NCI-H446 (cell line): ENCODE results near the gene DUSP6.
A peak's percentile ranks its signal among the peaks of the same experiment; 100 is the strongest.

Experiments
- DNase-seq, 2 experiments: peaks; one replicate each; lab custom pipeline; 2025; lab: John Stamatoyannopoulos, UW

DUSP6 gene

DNA sequence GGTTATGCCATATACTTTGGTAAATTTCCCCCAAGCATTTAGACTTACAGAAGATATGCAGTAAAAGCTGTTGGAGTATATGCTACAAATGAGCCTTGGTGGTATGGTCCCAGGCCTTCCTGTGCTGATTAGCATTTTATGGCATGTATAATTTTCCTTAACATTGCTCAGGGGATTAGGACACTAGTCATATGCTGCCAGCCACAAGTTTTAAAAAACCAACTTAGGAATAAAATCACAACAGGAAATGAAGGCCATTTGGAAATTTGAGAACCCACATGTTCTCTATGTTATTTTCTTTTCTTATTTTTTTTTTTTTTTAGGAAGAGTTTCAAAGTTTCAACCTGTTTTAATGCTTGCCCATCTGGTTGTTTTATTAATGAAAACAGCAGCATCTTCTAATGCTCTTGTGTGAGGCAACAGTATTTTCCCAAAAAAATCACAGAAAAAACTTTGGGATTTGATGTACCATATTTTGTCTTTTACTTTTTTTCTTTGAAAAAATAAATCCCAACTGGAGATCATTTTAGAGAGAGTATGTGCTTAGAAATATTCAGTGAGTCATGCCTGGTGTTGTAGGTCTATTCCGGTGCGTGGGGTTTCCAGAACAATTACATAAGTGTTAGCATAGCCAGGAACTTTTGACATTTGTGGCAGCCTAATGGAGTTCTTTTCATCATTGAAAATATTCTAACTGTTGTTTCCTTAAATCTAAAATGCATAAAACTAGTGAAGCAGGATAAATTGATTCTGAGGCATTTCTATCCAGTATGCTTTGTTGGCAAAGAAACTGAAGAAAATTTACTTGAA, 21.7 kb upstream of the DUSP6 start:
- DNase-seq = no peak

DNA sequence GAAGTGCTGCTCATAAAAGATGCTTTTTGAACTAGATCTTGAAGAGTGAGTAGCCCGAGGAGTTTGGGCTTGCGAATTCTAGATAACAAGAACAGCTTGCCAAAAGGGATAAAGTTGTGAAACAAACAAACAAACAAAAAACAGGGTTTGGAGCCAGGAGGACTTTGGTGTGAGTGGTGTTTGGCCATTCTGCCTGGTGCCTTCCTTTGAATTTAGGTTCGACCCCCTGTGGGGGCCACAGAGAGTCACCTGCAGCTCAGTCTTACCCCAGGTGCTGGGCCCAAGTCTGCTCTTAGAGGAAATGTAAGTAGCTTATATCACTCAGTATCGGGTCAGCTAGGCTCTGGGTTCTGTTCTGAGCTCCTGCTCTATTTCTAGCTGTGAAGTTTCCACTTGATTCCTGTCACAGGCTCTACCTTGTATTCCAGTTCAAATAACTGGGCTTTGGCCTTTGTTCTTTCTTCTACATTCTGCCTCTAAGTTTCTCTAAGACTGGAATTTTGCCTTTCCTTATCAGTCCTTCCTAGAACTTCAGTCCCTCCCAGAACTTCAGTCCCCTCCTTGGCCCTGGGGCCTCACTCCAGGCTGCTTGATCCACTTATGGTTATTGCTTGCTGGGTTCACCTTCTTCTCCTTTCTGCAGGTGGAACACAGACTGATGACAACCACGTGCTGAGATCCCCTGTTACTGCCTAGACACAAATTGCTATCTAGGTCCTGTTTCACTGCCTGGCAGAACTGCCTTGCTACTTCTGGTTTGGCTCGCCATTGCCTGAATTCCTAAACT, 20.5 kb upstream of the DUSP6 start:
- DNase-seq = no peak

DNA sequence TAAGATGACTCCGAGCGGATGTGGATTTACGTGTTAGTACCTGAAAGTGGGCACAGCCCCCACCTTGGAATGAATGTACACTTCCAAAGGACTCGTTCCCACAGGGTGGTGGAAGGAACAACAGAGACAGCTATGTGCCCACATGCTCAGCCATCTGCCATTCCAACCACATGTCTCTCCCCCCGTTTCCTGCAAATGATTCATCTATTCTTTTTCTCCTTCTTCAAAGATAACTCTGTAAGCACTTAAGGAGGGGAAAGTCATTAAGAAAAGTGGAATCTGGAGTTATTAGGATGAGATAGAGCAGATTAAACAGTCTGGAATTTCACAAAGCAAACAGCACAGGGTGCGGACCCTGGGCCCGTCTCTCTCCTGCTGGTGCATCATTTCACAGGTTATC, 18.5 kb upstream of the DUSP6 start:
- DNase-seq = peak in 1 of 2 experiments; percentile 34

DNA sequence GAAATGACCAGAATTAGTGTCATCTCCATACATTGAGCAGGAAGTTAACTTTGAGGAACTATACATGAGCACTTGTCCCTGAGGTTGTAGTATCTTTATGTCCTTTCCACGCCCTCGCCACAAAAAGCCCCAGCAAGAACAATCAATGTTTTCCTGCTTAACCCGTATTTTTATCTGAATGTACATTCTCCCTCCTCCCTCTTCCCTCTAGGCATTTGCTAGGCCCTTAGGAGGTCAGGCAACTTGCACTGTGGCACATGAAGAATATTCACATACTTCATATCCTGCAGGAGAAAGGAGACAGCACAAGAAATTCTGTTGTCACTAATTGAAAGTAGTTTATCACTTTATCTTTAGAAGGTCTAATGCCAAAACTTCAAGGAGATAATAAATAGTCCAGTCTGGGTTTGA, 18.1 kb upstream of the DUSP6 start:
- DNase-seq = no peak

DNA sequence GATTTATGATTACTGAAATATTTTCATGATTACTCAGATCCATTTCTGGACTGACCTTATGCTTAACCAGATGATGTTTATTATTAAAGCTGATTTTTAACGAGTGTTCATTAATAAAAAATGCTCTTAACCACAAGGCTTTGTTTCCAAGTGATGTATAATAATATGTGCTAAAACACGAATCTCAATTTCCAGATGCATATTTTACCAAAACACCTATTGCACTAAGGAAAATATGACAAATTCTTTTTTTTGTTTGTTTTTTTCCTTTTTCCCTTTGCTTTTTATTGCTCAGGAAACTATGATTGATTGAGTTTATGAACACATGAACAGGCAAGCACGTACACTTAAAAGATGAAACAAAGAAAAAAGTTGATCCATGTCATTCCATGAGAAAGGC, 16.9 kb upstream of the DUSP6 start:
- DNase-seq = no peak

DNA sequence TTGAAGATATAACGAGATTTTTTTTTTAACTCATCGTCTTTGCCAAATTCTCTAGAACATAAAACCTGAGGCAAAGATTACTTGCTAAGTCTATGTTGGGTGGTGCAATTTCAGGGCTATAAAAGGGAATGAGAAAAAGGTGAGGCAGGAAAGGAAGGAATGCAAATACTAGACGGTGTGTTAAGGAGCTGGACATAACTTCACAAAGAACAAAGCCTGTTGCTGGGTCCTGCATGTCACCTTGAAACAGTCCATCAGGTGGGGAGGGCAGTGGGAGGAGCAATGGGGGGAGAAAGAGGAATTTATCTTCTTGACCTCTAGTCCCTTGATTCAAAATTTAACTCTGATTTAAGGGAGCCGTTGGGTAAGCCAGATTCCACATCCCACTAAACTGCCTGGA, 16.1 kb upstream of the DUSP6 start:
- DNase-seq = no peak

DNA sequence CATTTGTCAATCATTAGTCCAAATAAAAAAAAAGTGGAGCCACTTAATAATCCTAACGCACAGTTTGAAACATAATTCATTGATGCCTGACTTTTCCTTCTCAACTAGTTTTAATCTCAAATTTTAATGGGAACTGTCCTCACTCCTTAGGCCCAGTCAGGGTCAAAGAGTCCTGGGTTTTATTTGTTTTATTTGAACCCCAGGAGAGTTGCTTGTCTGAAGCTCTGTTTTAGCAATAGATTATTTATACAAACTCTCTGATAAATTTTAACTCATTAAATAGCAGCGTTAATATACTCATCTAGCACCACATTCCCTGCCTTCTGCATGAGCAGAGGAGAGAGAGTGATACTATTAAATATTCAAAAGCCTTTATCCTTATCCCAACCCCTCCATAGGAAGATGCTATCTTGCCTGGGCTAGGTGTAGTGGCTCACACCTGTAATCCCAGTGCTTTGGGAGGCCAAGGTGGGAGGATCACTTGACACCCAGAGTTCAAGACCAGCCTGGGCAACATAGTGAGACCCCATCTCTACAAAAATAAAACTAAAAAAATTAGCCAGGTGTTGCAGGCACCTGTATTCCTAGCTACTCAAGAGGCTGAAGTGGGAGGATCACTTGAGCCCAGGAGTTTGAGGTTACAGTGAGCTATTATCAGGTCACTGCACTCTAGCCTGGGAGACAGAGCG, 14.5 kb upstream of the DUSP6 start:
- DNase-seq = no peak

DNA sequence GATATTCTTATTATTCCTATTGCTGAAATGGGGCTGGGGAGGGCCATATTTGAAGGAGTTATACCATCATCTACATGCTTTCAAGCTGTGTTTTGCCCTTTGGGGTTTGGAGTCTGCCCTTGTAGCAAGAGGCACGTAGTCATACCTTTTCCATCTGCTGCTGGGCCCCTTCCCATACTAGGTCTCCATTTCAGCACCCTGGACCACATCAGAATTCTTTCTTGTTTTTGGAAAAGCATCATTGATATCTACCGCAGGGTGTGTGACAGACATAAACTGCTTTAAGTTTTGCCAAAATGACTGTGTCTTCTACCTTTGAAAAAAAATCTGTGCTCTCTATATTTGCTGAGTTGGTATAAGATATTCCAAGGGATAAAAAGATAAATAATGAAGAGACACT, 12.3 kb upstream of the DUSP6 start:
- DNase-seq = no peak

DNA sequence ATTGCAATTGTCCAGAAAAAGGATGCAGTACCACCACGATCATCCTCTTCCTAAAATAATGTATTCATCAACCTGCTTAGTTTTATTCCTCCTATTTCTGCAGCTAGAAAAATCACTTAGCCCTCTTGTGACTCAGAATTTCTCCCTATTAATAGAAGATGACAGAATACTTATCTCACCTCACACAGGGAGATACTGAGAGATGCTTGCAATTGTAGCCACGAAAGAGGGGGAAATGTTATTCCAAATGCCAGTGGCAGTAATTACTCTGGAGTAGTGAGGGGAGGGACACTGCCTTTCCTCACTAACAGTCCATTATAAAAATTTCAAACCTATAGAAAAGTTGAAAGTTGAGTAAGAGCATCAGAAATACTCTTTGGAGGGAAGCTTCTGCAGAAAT, 11.8 kb upstream of the DUSP6 start:
- no peak for DNase-seq

DNA sequence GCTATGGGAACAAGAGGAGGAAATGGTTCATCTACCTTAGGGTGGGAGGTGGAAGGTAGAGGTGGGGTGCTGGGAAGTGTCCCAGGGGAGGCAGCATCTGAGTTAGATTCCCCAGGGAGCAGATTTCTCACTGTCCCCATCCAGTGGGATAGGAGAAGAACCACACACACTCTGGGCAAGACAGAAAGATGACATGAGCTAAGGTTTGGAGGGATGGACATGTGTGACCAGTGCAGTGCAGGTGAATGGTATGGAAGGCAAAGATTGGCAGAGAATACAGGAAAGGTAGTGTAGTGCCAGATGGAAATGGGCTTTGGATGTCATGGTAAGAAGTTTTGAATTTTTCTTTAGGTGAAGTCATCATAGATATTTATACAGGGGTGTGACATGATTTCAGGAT, 11.3 kb upstream of the DUSP6 start:
- DNase-seq = no peak

DNA sequence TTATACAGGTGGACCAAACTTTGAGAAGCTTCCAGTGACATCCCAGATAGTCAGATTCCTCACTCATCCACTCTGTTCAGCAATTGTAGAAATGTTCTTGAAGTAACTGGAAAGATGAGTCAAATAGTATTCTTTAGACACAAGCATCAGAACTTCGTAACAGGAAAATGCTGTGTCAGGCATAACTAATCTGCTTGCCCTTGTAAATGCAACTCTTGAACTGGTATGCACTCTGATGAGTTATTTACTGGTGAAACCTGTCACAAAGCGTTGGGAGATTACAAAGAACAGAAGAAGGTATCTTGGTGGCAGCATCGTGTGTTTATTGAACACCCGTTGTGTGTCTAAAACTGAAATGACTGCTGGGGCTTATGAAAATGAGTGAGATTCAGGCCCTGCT, 10.8 kb upstream of the DUSP6 start:
- DNase-seq = no peak

DNA sequence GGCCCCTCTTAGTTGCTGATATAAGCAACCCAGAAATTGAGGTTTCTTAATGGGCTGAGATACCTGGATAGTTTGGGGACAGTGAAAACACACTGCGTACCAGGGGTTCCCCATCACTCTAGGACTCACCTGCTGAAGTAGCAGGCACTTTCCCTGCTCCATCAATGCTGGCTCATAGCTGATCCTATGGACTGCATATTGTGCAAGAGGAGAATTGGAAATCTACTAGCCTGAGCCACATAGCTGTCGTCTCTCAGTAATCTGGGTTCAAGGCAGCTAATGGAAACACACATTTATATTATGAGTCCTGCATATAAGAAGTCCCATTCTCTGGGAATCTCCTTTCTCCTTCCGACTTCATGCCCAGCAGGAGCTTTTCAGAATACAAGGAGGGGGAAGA, 7.3 kb upstream of the DUSP6 start:
- no peak for DNase-seq

DNA sequence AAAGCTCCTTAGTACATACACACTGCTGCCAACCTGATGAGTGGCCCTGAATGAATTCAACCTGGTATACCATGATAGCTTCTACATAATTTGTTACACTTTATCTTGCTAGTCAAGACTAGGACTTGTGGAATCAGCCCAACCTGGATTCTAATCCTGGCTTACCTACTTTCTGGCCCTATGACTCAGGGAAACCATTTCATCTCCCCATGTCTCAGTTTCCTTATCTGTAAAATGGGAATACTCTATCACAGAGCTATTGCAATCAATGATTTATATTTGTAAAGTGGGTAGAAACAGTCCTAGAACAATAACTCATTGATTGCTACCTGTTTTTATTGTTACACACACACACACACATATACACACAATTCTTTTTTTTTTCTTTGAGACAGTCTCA, 6.5 kb upstream of the DUSP6 start:
- no peak for DNase-seq

DNA sequence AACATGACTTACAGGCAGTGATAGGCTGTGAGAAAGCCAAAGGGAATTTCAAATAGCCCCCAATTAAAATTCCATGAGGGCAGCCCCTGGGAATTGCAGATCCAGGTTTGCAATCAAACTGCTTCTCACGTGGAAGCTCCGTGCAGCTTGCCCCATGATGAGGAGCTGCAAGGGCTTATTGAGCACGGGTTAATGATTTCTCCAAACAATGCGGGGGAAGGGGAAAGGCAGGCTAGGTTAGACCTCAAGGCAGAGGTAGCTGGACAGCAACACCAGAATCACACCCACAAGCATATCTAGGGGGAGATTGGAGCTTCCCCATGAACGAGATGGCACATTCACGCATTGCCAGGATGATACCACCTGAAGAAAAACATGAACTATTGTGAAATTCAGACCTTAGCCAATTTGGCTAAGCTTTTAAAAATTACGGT, 5.0 kb upstream of the DUSP6 start:
- no peak for DNase-seq

DNA sequence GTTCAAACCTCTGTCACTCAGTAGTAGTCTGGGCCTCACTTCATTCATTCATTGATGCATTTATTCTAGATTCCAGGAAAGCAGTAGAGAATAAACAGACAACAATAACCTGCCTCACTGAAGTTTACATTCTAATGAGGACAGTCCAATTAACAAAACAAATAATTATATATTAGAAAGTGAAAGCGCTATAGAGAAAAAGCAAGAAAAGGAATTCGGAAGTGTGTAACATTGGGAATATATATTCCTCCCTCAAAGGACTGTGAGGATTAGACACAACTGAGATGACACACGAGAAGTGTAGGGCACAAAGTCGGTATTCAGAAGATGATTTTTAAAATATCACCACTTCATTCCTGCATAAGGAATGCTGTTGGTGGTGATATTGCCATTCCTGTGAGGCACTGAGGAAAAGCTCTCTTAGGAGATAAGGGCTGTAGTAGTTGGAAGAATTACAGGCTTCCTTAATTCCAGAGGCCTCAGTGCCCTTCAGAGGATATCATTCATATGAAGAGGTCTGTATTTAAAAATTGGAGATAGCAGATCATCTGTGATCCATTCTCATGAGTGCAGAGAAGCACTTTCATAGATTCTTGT, 3.9 kb upstream of the DUSP6 start:
- no peak for DNase-seq

DNA sequence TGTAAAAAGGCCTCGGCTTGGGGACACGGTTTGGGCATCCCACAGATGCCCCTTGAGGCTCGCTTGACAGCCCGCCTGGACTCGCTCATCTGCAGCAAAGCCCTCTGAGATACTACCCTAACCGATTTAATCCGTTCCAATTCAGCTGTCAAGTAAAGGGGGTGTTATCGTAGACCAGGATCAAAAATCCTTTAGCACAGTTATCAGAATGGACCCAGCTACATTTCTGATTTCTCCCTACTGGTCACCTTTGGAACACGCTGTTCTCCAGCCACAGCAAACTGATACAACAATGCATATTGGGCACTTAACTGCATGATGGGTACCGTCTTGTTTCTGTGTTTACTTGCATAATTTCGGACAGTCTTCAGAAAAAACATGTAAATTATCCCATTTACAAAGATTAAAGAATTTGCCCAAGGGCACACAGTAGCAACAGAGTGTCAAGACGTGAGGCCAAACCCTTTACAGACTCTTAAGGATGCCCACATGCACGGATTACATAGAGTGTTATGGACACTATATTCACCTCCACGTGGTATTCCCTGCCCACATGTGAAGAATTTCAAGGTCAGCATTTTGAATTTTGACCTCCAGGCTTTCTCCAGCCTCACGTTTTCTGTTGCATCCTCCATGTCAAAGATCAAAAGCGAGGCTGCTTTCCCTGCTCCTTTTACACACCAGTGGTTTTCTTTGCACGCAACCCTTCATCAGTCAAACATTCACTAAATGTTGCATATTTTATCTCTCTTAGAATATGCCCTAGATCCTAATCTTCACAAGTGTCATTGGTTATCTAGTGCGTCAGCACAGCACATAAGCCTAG, 3.2 kb upstream of the DUSP6 start:
- DNase-seq = no peak

DNA sequence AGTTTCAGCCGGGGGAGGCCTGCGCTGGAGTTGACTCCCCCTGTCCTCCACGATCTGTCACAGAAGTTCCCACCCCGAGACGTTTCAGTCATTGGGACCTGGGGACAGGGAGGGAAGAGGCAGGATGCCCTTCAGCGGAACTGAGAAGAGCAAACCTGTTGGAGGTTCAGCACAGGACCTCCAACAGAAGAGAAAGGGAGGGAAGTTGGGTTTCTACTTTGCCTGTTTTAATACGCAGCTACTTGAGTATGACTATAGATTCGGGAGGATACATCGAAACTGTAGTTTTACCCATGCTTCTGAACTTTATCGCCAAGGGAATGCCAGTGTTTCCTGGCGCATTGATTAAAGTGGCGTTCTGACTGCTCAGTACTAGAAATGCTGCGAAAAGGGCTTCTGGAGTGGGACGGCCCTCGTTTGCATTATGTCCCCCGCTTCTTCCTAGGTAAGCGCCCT, 2.3 kb upstream of the DUSP6 start:
- no peak for DNase-seq

DNA sequence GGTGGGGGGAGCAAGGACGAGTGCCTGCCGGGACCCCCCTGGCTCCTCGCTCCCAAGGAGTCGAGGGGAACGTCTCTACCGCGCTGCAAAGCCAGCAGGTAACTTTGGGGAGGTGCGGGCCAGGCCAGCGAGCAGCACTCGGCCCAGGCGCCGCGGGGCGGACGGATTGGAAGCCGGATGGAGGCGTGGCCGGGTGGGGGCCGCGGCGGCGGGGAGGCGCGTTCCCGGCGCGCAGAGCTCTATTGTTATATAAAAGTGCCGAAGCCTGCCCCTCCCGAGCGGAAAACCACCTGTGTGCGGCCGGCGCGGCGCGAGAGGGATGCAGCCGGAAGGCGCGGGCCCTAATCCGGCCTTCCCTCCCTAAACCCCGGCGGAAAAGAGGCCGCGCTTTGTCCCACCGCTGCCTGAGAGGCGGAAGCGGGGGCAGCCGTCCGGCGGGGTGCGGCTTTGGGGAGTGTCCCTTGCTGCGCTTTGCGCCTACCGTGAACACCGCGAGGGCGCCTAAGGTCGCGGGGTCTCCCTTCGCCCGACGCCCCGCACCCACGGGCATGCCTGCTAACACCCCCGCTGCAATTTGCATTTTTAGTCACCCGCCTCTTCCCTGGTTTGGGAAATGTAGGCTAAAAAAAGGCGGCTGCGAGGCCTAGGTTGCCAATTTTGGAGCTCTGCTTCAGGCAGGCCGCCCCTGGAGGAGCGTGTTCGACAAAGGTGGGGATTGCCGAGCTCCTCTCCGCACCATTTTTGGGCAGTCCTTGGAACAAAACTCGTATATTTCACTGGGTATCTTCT, 1.7 kb upstream of the DUSP6 start:
- DNase-seq = peak; percentile 56 to 59

DNA sequence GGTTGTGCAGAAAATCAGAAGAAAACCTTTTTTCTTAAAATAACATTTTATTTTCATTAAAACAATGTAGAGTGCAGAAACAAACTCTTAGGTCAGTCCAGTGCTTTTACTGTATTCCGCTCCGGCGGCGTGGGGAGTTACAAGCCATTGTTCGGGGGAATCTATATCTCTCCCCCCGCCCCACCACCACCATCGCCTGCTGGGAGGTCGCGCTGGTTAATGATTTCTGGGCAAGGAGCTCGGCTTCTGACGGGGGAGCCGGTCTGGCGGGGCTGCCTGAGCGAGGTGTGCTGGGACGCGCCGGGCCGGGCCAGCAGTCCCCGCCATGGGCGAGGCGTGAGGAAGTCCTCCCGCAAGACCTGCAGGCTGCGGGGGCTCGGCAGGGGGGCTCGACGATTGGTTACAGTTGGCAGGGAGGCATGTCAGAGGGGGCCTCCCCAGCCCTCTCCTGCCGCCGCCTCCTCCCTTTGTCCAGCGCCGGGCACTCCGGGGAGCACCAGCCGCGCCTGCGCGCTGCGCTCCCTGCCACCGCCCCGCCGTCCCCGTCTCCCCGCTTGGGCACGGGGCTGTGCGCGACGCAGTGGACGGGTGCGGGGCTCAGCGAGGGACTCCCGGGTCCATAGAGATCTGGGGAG, 1.0 kb upstream of the DUSP6 start:
- peak; percentile 68 to 72 for DNase-seq

DNA sequence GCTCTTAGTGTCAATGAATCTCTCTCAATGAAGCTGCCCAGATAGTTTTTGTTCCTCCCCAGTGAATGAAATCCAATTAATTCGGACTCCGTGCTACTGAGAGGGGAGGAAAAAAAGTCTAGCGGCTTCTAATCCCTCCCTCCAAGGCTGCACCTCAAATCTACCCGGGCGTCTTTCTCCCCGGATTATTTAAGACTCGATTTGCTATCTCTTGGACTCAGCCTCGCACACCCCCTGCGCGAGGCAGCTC, 134 bp downstream of the DUSP6 start:
- peak; percentile 68 to 78 for DNase-seq
